Astrocyte (in vitro differentiated cells and primary cell): Measurements from ENCODE around the gene GAMT. TPM values are rescaled to one million over a fixed set of nuclear protein-coding genes. Genes with fewer than 3 reads are reported as not detected.

Experiments used
- DNase-seq: peaks from one replicate; pipeline ENCODE4 v3.0.0-alpha.2; 2010; ENCODE audit warnings: low read depth
- FAIRE-seq: peaks from 2 replicates; lab custom pipeline; 2011; peaks lifted over from hg19 to GRCh38; lab: Jason Lieb, UNC
- H2AFZ ChIP-seq: 2 replicates; pipeline ENCODE4 v1.6.0; 2012; ENCODE audit warnings: low read depth, low read length, inconsistent platforms
- H3K27ac ChIP-seq: 2 replicates; pipeline ENCODE4 v1.5.1; 2011; ENCODE audit warnings: low read depth, low read length, inconsistent platforms
- H3K27me3 ChIP-seq: 2 replicates; pipeline ENCODE4 v1.6.0; 2011; ENCODE audit warnings: low read length, inconsistent platforms; ENCODE audit not compliant: insufficient read depth
- H3K36me3 ChIP-seq: 2 replicates; pipeline ENCODE4 v1.5.1; 2011; ENCODE audit warnings: low read length, inconsistent platforms; ENCODE audit not compliant: insufficient read depth
- H3K4me1 ChIP-seq: 2 replicates; pipeline ENCODE4 v1.5.1; 2011; ENCODE audit warnings: low read length, inconsistent platforms; ENCODE audit not compliant: insufficient read depth
- H3K4me2 ChIP-seq: 2 replicates; pipeline ENCODE4 v1.6.0; 2012; ENCODE audit warnings: low read length, inconsistent platforms
- H3K4me3 ChIP-seq: 2 replicates; pipeline ENCODE4 v1.5.1; 2011; ENCODE audit warnings: low read depth, mild to moderate bottlenecking, low read length, inconsistent platforms; ENCODE audit not compliant: insufficient read depth
- H3K79me2 ChIP-seq: 2 replicates; pipeline ENCODE4 v1.6.0; 2012; ENCODE audit warnings: mild to moderate bottlenecking, low read length, inconsistent platforms; ENCODE audit not compliant: insufficient read depth
- H3K9ac ChIP-seq: 2 replicates; pipeline ENCODE4 v1.6.0; 2012; ENCODE audit warnings: mild to moderate bottlenecking, low read length, inconsistent platforms
- H3K9me3 ChIP-seq: 2 replicates; pipeline ENCODE4 v1.5.1; 2012; ENCODE audit warnings: low read depth, mild to moderate bottlenecking, low read length, inconsistent platforms; ENCODE audit not compliant: insufficient read depth
- H4K20me1 ChIP-seq: 2 replicates; pipeline ENCODE4 v1.6.0; 2012; ENCODE audit warnings: low read length, inconsistent platforms; ENCODE audit not compliant: insufficient read depth
- H3K27ac Mint-ChIP-seq: one replicate; pipeline ENCODE4 v1.8.0; 2021; ENCODE audit warnings: mild to moderate bottlenecking, mixed read lengths; ENCODE audit not compliant: unreplicated experiment
- H3K27me3 Mint-ChIP-seq: one replicate; pipeline ENCODE4 v1.8.0; 2021; ENCODE audit warnings: low read depth, mixed read lengths; ENCODE audit not compliant: unreplicated experiment
- H3K36me3 Mint-ChIP-seq: one replicate; pipeline ENCODE4 v1.8.0; 2021; ENCODE audit warnings: low read depth, mixed read lengths; ENCODE audit not compliant: unreplicated experiment
- H3K4me1 Mint-ChIP-seq: one replicate; pipeline ENCODE4 v1.8.0; 2021; ENCODE audit warnings: low read depth, mixed read lengths; ENCODE audit not compliant: unreplicated experiment
- H3K4me3 Mint-ChIP-seq: one replicate; pipeline ENCODE4 v1.8.0; 2021; ENCODE audit warnings: mild to moderate bottlenecking, moderate library complexity, mixed read lengths; ENCODE audit not compliant: unreplicated experiment
- H3K9me3 Mint-ChIP-seq: one replicate; pipeline ENCODE4 v1.8.0; 2021; ENCODE audit warnings: mild to moderate bottlenecking, mixed read lengths; ENCODE audit not compliant: unreplicated experiment
- EZH2 ChIP-seq: IDR thresholded peaks from 2 replicates; pipeline ENCODE4 v1.6.1; 2012; ENCODE audit warnings: mild to moderate bottlenecking, low read length, inconsistent platforms; ENCODE audit not compliant: insufficient read depth
- total RNA-seq: library from RNA; stranded (reverse); gene quantifications from 2 replicates; pipeline ENCODE4 v1.2.1, GENCODE V29; 2021
- TF ChIP-seq, protein P1 (sequence below): IDR thresholded peaks from 2 replicates; pipeline ENCODE4 v1.5.1; 2011; ENCODE audit warnings: low read depth, mild to moderate bottlenecking, inconsistent platforms, low read length, moderate library complexity; ENCODE audit not compliant: insufficient read depth

Gene GAMT
- total RNA-seq, 1 donor from 2014 or later, result 35.9 TPM

DNA sequence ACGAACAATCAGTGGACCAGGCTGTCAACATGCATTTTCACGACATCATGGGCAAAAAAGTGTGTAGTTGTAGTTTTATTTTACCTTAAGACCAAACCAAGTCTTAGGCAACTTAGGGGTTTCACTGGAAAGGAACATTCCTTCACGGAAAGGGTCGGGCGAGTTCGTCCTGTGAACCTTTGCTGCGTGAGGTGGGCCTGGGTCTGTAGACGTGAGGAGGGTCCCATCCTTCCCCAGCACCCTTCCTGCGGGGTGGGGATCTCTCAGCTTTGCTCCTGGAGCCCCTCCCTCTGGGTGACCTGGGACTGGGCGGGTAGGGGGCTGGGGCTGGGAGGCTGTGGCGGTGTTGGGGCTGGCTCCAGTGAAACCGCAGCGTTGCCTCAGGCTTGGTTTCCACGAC lies 24.6 kb upstream of the GAMT start:
- H3K9ac ChIP-seq, result peak overlapping the region; percentile 32
- no peaks in the 10 kb centered on the region for H3K27me3 ChIP-seq
- H3K36me3 ChIP-seq, result peaks cover 15% of the 10 kb centered on the region
- Mint-ChIP-seq H3K36me3 (peaks cover 5% of the 10 kb centered on the region), H3K4me1 (no peaks in the 10 kb centered on the region), H3K9me3 (no peaks in the 10 kb centered on the region), H3K27me3 (no peaks in the 10 kb centered on the region), H3K4me3 (no peak overlapping the region), H3K27ac (peak overlapping the region; percentile 10)
- H3K4me2 ChIP-seq, result no peak overlapping the region
- H3K27ac ChIP-seq, result peak overlapping the region; percentile 44
- H4K20me1 ChIP-seq, result peaks cover 66% of the 10 kb centered on the region
- TF ChIP-seq, protein P1, sequence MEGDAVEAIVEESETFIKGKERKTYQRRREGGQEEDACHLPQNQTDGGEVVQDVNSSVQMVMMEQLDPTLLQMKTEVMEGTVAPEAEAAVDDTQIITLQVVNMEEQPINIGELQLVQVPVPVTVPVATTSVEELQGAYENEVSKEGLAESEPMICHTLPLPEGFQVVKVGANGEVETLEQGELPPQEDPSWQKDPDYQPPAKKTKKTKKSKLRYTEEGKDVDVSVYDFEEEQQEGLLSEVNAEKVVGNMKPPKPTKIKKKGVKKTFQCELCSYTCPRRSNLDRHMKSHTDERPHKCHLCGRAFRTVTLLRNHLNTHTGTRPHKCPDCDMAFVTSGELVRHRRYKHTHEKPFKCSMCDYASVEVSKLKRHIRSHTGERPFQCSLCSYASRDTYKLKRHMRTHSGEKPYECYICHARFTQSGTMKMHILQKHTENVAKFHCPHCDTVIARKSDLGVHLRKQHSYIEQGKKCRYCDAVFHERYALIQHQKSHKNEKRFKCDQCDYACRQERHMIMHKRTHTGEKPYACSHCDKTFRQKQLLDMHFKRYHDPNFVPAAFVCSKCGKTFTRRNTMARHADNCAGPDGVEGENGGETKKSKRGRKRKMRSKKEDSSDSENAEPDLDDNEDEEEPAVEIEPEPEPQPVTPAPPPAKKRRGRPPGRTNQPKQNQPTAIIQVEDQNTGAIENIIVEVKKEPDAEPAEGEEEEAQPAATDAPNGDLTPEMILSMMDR, result no peak
- no peak for TF ChIP-seq EZH2
- H3K9me3 ChIP-seq, result no peaks in the 10 kb centered on the region
- DNase-seq (no peak), FAIRE-seq (no peak)
- peaks cover 10% of the 10 kb centered on the region for H3K4me1 ChIP-seq
- peaks cover 85% of the 10 kb centered on the region for H3K79me2 ChIP-seq
- H2AFZ ChIP-seq, result no peak overlapping the region
- H3K4me3 ChIP-seq, result no peak overlapping the region

DNA sequence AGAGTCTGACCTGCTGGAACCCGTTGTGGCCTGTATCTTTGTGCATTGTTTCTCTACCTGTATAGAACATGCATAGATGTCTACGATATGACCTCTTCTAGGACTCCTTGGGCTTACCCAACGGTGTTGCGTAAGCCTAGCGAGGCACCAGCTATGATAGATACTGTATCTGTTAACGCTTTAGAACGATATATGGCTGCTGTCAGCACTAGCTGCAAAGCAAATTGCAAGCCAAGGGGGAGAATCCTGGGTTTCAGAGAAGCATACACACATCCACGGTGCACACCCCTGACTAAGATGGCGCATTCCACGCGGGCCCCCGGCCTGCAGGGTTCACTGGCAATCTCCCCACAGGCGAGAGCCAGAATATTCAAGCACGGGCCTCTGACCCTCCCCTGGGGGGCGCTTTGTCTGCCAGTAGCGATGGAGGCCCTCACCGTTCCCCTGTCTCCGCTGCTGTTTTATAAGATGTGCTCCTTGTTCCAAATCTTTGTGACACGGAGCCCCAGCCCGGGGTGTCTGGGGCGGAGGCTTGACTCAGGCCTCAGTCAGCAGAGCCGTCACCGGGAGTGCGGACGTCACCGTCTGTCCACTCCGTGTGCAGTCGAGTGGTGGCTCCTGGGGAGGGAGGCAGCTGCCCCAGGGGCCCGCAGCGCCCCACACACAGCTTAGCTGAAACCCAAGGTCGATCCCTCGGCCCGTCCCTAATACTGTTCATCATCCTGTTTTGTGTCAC lies 23.9 kb upstream of the GAMT start:
- Histone ChIP-seq H2AFZ (no peak overlapping the region), H3K4me2 (peak overlapping the region; percentile 23), H3K27ac (peak overlapping the region; percentile 44), H3K4me3 (no peak overlapping the region), H3K9ac (peak overlapping the region; percentile 32), H3K79me2 (peaks cover 89% of the 10 kb centered on the region), H3K36me3 (peaks cover 20% of the 10 kb centered on the region), H3K9me3 (no peaks in the 10 kb centered on the region), H4K20me1 (peaks cover 72% of the 10 kb centered on the region), H3K4me1 (peaks cover 10% of the 10 kb centered on the region), H3K27me3 (no peaks in the 10 kb centered on the region)
- no peaks in the 10 kb centered on the region for H3K9me3 Mint-ChIP-seq
- DNase-seq (no peak), FAIRE-seq (no peak)
- no peak for TF ChIP-seq EZH2
- TF ChIP-seq, protein P1, result no peak
- H3K27me3 Mint-ChIP-seq, result no peaks in the 10 kb centered on the region
- no peak overlapping the region for H3K4me3 Mint-ChIP-seq
- peaks cover 6% of the 10 kb centered on the region for H3K36me3 Mint-ChIP-seq
- H3K4me1 Mint-ChIP-seq, result no peaks in the 10 kb centered on the region
- H3K27ac Mint-ChIP-seq, result peak overlapping the region; percentile 10
